GM21515 (cell line): ENCODE results near the gene FCHO1.

Experiments
- ATAC-seq: cut with Tn5 transposase; IDR thresholded peaks from one replicate; pipeline ENCODE4 v1.9.1; 2021; ENCODE audit not compliant: unreplicated experiment

Gene FCHO1

GRCh38 chr19:17824339-17824738, 73.1 kb downstream of the FCHO1 start:
- no peak for ATAC-seq

GRCh38 chr19:17826508-17827056, 75.3 kb downstream of the FCHO1 start:
- no peak for ATAC-seq

GRCh38 chr19:17829855-17830566, 78.7 kb downstream of the FCHO1 start:
- no peak for ATAC-seq

- no peak for ATAC-seq
Measured at GRCh38 chr19:17830567-17831418, 79.5 kb downstream of the FCHO1 start.

- no peak for ATAC-seq
Measured at GRCh38 chr19:17831419-17831888, 80.2 kb downstream of the FCHO1 start.

GRCh38 chr19:17832443-17833208, 81.3 kb downstream of the FCHO1 start:
- ATAC-seq = no peak

- ATAC-seq = no peak
Measured at GRCh38 chr19:17834350-17835181, 83.3 kb downstream of the FCHO1 start.

GRCh38 chr19:17835182-17836006, 84.1 kb downstream of the FCHO1 start:
- no peak for ATAC-seq

- ATAC-seq = no peak
Measured at GRCh38 chr19:17836530-17836929, 85.3 kb downstream of the FCHO1 start.

GRCh38 chr19:17837972-17838371, 86.7 kb downstream of the FCHO1 start:
- no peak for ATAC-seq
